ENCODE data around the gene SYNGR3. TPM values are rescaled to one million over a fixed set of nuclear protein-coding genes. Genes with fewer than 3 reads are reported as not detected.

SYNGR3 gene
- total RNA-seq, 1 donor from 2014 or later = 6.0 TPM

- Mint-ChIP-seq H3K4me3 (ENCODE audit: unreplicated experiment) (no peak overlapping the region), H3K36me3 (ENCODE audit: low read depth, unreplicated experiment) (peaks cover 3% of the 10 kb centered on the region), H3K27ac (ENCODE audit: unreplicated experiment) (no peak overlapping the region), H3K27me3 (ENCODE audit: low read depth, unreplicated experiment) (no peaks in the 10 kb centered on the region), H3K4me1 (ENCODE audit: low read depth, unreplicated experiment) (peaks cover 4% of the 10 kb centered on the region), H3K9me3 (ENCODE audit: unreplicated experiment) (no peaks in the 10 kb centered on the region)
- Histone ChIP-seq H3K9me3 (ENCODE audit: insufficient read depth, low read depth, low read length) (no peaks in the 10 kb centered on the region), H3K36me3 (ENCODE audit: insufficient read depth, low read length) (no peaks in the 10 kb centered on the region), H4K20me1 (ENCODE audit: insufficient read depth, low read length) (no peaks in the 10 kb centered on the region), H3K4me2 (ENCODE audit: low read length) (no peak overlapping the region), H3K27ac (ENCODE audit: low read depth, low read length) (no peak overlapping the region), H3K9ac (ENCODE audit: low read length) (no peak overlapping the region), H3K27me3 (ENCODE audit: insufficient read depth, low read length) (no peaks in the 10 kb centered on the region), H3K4me3 (ENCODE audit: insufficient read depth, low read depth, low read length) (no peak overlapping the region), H3K4me1 (ENCODE audit: insufficient read depth, low read length) (peaks cover 47% of the 10 kb centered on the region), H3K79me2 (ENCODE audit: insufficient read depth, low read length) (peaks cover 5% of the 10 kb centered on the region), H2AFZ (ENCODE audit: low read depth, low read length) (no peak overlapping the region)
- no peak for FAIRE-seq
- DNase-seq (ENCODE audit: low read depth) = no peak
- TF ChIP-seq CTCF (IDR thresholded peaks at IDR 0.05; ENCODE audit: insufficient read depth, low read depth, low read length) = no peak
Observed at GRCh38 chr16:2042171-2042985, 52.6 kb downstream of the SYNGR3 start.

GRCh38 chr16:2042986-2043666, 53.4 kb downstream of the SYNGR3 start:
- Mint-ChIP-seq H3K27ac (ENCODE audit: unreplicated experiment) (no peak overlapping the region), H3K9me3 (ENCODE audit: unreplicated experiment) (no peaks in the 10 kb centered on the region), H3K36me3 (ENCODE audit: low read depth, unreplicated experiment) (peaks cover 3% of the 10 kb centered on the region), H3K4me3 (ENCODE audit: unreplicated experiment) (no peak overlapping the region), H3K27me3 (ENCODE audit: low read depth, unreplicated experiment) (no peaks in the 10 kb centered on the region), H3K4me1 (ENCODE audit: low read depth, unreplicated experiment) (peaks cover 4% of the 10 kb centered on the region)
- H2AFZ ChIP-seq (ENCODE audit: low read depth, low read length) = no peak overlapping the region
- DNase-seq (ENCODE audit: low read depth) = no peak
- H3K9me3 ChIP-seq (ENCODE audit: insufficient read depth, low read depth, low read length) = no peaks in the 10 kb centered on the region
- no peak overlapping the region for H3K27ac ChIP-seq (ENCODE audit: low read depth, low read length)
- H3K27me3 ChIP-seq (ENCODE audit: insufficient read depth, low read length) = no peaks in the 10 kb centered on the region
- TF ChIP-seq CTCF (IDR thresholded peaks at IDR 0.05; ENCODE audit: insufficient read depth, low read depth, low read length) = no peak
- TF ChIP-seq EZH2 (IDR thresholded peaks at IDR 0.05; ENCODE audit: insufficient read depth, low read length) = no peak
- no peak overlapping the region for H3K4me2 ChIP-seq (ENCODE audit: low read length)
- no peak overlapping the region for H3K4me3 ChIP-seq (ENCODE audit: insufficient read depth, low read depth, low read length)
- peaks cover 41% of the 10 kb centered on the region for H3K4me1 ChIP-seq (ENCODE audit: insufficient read depth, low read length)
- no peak for FAIRE-seq
- no peak overlapping the region for H3K9ac ChIP-seq (ENCODE audit: low read length)
- H3K36me3 ChIP-seq (ENCODE audit: insufficient read depth, low read length) = no peaks in the 10 kb centered on the region
- peaks cover 4% of the 10 kb centered on the region for H3K79me2 ChIP-seq (ENCODE audit: insufficient read depth, low read length)
- no peaks in the 10 kb centered on the region for H4K20me1 ChIP-seq (ENCODE audit: insufficient read depth, low read length)

Other genes with a start within 250 kb of the SYNGR3 start
- gene NME3, start 218.4 kb upstream of the SYNGR3 start, total RNA-seq = 36.3 and 42.7 TPM in 2 replicates
- gene EME2, start 217.2 kb upstream of the SYNGR3 start, total RNA-seq = 21.4 and 23.3 TPM in 2 replicates
- gene MRPS34, start 216.8 kb upstream of the SYNGR3 start, total RNA-seq = 74.0 and 80.2 TPM in 2 replicates
- gene SPSB3, start 207.4 kb upstream of the SYNGR3 start, total RNA-seq = 21.8 and 23.3 TPM in 2 replicates
- 41.4 and 45.2 TPM in 2 replicates for gene NUBP2, start 207.0 kb upstream of the SYNGR3 start, total RNA-seq
- not detected in 2 replicates for gene IGFALS, start 196.3 kb upstream of the SYNGR3 start, total RNA-seq
- 35.9 and 36.9 TPM in 2 replicates for gene HAGH, start 163.1 kb upstream of the SYNGR3 start, total RNA-seq
- gene FAHD1, start 162.8 kb upstream of the SYNGR3 start, total RNA-seq = 24.0 and 25.8 TPM in 2 replicates
- gene MEIOB, start 117.8 kb upstream of the SYNGR3 start, total RNA-seq = 0.16 TPM in 1 of 2 replicates, not detected in the other
- not detected in 2 replicates for gene HS3ST6, start 71.6 kb upstream of the SYNGR3 start, total RNA-seq
- gene MSRB1, start 46.8 kb upstream of the SYNGR3 start, total RNA-seq = 23.7 and 25.8 TPM in 2 replicates
- gene RPL3L, start 35.3 kb upstream of the SYNGR3 start, total RNA-seq = not detected in 2 replicates
- 149 and 153 TPM in 2 replicates for gene NDUFB10, start 30.4 kb upstream of the SYNGR3 start, total RNA-seq
- gene RPS2, start 25.1 kb upstream of the SYNGR3 start, total RNA-seq = 2,350 and 2,534 TPM in 2 replicates
- gene RNF151, start 23.1 kb upstream of the SYNGR3 start, total RNA-seq = not detected in 2 replicates
- gene TBL3, start 17.9 kb upstream of the SYNGR3 start, total RNA-seq = 24.4 and 28.5 TPM in 2 replicates
- gene NOXO1, start 8.5 kb upstream of the SYNGR3 start, total RNA-seq = 0.89 TPM in 1 of 2 replicates, not detected in the other
- gene GFER, start 5.8 kb upstream of the SYNGR3 start, total RNA-seq = 30.4 and 32.1 TPM in 2 replicates
- gene ZNF598, start 19.9 kb downstream of the SYNGR3 start, total RNA-seq = 46.0 and 50.0 TPM in 2 replicates
- gene NPW, start 29.8 kb downstream of the SYNGR3 start, total RNA-seq = 2.1 and 2.9 TPM in 2 replicates
- 92.5 and 106 TPM in 2 replicates for gene NHERF2, start 36.9 kb downstream of the SYNGR3 start, total RNA-seq
- gene NTHL1, start 57.9 kb downstream of the SYNGR3 start, total RNA-seq = 13.2 and 13.7 TPM in 2 replicates
- gene TSC2, start 58.0 kb downstream of the SYNGR3 start, total RNA-seq = 89.5 and 94.6 TPM in 2 replicates
- gene PKD1, start 145.9 kb downstream of the SYNGR3 start, total RNA-seq = 112 and 128 TPM in 2 replicates
- 1.2 and 1.4 TPM in 2 replicates for gene RAB26, start 158.7 kb downstream of the SYNGR3 start, total RNA-seq
- 92.1 and 93.1 TPM in 2 replicates for gene TRAF7, start 165.8 kb downstream of the SYNGR3 start, total RNA-seq
- gene CASKIN1, start 206.6 kb downstream of the SYNGR3 start, total RNA-seq = 0.66 and 1.3 TPM in 2 replicates
- gene MLST8, start 215.5 kb downstream of the SYNGR3 start, total RNA-seq = 32.6 and 34.7 TPM in 2 replicates
- 6.4 and 7.0 TPM in 2 replicates for gene BRICD5, start 220.9 kb downstream of the SYNGR3 start, total RNA-seq
- 19.4 and 21.1 TPM in 2 replicates for gene PGP, start 224.9 kb downstream of the SYNGR3 start, total RNA-seq
- gene E4F1, start 233.6 kb downstream of the SYNGR3 start, total RNA-seq = 22.5 and 22.8 TPM in 2 replicates
- 1.2 and 1.3 TPM in 2 replicates for gene DNASE1L2, start 246.5 kb downstream of the SYNGR3 start, total RNA-seq